GM20431 (cell line): ENCODE measurements around the gene VAV1.
"Not testable (repeated sequence)": the region's sequence is repeated elsewhere in the genome, so short reads cannot be mapped to it uniquely, and the experiment has no call there.

Experiments used
- in situ Hi-C: fragments of 300-500 bp; cut with MseI, MboI; formaldehyde crosslinking; loops from one replicate; pipeline ENCODE4 v1.15.0; 2020; ENCODE audit warnings: low sequenced_read_pairs; ENCODE audit not compliant: unreplicated experiment

VAV1 gene

GRCh38 chr19:6837525-6837924 lies 65.0 kb downstream of the VAV1 start:
- in situ Hi-C loops: no loop called here

- in situ Hi-C loops: no loop called here
These were observed 65.7 kb downstream of the VAV1 start for GRCh38 chr19:6838062-6838655.

GRCh38 chr19:6842871-6843607 lies 70.5 kb downstream of the VAV1 start:
- in situ Hi-C loops: no loop called here

GRCh38 chr19:6847828-6848200 lies 75.3 kb downstream of the VAV1 start:
- in situ Hi-C loops: no loop called here

GRCh38 chr19:6848986-6849385 lies 76.5 kb downstream of the VAV1 start:
- in situ Hi-C loops: no loop called here

- in situ Hi-C loops: no loop called here
These were observed 77.4 kb downstream of the VAV1 start for GRCh38 chr19:6849876-6850275.

- in situ Hi-C loops: no loop called here
These were observed 78.9 kb downstream of the VAV1 start for GRCh38 chr19:6851359-6851758.

- in situ Hi-C loops: no loop called here
These were observed 79.5 kb downstream of the VAV1 start for GRCh38 chr19:6852001-6852400.

- in situ Hi-C loops: no loop called here
These were observed 81.4 kb downstream of the VAV1 start for GRCh38 chr19:6853868-6854267.

- in situ Hi-C loops: no loop called here
These were observed 82.2 kb downstream of the VAV1 start for GRCh38 chr19:6854758-6855157.

- in situ Hi-C loops: no loop called here
These were observed 84.4 kb downstream of the VAV1 start for GRCh38 chr19:6856749-6857372.

GRCh38 chr19:6861683-6862286 lies 89.3 kb downstream of the VAV1 start:
- in situ Hi-C loops: no loop called here

GRCh38 chr19:6862673-6863078 lies 90.2 kb downstream of the VAV1 start:
- in situ Hi-C loops: no loop called here

GRCh38 chr19:6864325-6864940 lies 91.9 kb downstream of the VAV1 start:
- in situ Hi-C loops: no loop called here

- in situ Hi-C loops: no loop called here
These were observed 93.3 kb downstream of the VAV1 start for GRCh38 chr19:6865849-6866248.

- in situ Hi-C loops: no loop called here
These were observed 94.2 kb downstream of the VAV1 start for GRCh38 chr19:6866741-6867151.

GRCh38 chr19:6868351-6868750 lies 95.8 kb downstream of the VAV1 start:
- in situ Hi-C loops: no loop called here

GRCh38 chr19:6869151-6869882 lies 96.8 kb downstream of the VAV1 start:
- in situ Hi-C loops: not testable (repeated sequence)

GRCh38 chr19:6873708-6874431 lies 101.4 kb downstream of the VAV1 start:
- in situ Hi-C loops: no loop called here
